GM12874 (cell line): ENCODE measurements around the gene DPP6.

Experiments used
- CTCF ChIP-seq: IDR thresholded peaks from 2 replicates; pipeline ENCODE4 v1.5.1; 2011; ENCODE audit warnings: low read depth, mild to moderate bottlenecking, control low read depth, low read length, moderate library complexity; ENCODE audit not compliant: insufficient read depth

The DPP6 gene

GRCh38 chr7:154738216-154738615 lies 686.0 kb downstream of the DPP6 start:
- TF ChIP-seq CTCF: no peak

GRCh38 chr7:154741131-154741530 lies 688.9 kb downstream of the DPP6 start:
- no peak for TF ChIP-seq CTCF

GRCh38 chr7:154743206-154743605 lies 691.0 kb downstream of the DPP6 start:
- TF ChIP-seq CTCF: no peak

- peak; percentile 79 for TF ChIP-seq CTCF
Observed at GRCh38 chr7:154744256-154744860, 692.2 kb downstream of the DPP6 start.

GRCh38 chr7:154744861-154745258 lies 692.7 kb downstream of the DPP6 start:
- no peak for TF ChIP-seq CTCF

GRCh38 chr7:154746571-154747360 lies 694.6 kb downstream of the DPP6 start:
- no peak for TF ChIP-seq CTCF

GRCh38 chr7:154748089-154748786 lies 696.0 kb downstream of the DPP6 start:
- no peak for TF ChIP-seq CTCF
